ENCODE data around the gene VWC2L.

DNA sequence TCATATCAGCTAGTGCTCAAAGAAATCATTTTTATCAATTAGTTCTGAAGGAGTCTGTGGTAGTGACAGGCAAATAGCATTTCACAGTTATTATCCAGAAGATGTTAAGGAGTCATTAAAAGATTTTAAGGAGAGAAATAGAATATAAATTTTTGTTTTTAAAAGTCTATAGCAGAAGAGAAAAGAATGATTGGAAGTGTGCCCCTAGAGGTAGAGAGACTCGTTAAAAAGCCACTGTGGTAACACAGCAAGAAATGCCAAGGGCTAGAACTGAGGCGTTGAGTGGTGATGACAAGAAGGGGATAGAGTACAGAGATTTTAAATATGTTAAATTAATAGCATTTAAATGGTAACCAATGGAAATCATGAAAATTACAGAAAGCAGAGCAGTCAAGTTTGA, 78.3 kb downstream of the VWC2L start:
- TF ChIP-seq, protein P1, sequence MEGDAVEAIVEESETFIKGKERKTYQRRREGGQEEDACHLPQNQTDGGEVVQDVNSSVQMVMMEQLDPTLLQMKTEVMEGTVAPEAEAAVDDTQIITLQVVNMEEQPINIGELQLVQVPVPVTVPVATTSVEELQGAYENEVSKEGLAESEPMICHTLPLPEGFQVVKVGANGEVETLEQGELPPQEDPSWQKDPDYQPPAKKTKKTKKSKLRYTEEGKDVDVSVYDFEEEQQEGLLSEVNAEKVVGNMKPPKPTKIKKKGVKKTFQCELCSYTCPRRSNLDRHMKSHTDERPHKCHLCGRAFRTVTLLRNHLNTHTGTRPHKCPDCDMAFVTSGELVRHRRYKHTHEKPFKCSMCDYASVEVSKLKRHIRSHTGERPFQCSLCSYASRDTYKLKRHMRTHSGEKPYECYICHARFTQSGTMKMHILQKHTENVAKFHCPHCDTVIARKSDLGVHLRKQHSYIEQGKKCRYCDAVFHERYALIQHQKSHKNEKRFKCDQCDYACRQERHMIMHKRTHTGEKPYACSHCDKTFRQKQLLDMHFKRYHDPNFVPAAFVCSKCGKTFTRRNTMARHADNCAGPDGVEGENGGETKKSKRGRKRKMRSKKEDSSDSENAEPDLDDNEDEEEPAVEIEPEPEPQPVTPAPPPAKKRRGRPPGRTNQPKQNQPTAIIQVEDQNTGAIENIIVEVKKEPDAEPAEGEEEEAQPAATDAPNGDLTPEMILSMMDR (conservative IDR thresholded peaks at IDR 0.05; ENCODE audit: low read depth in 2 of 2), result peak; percentile 30 to 33; a peak in 3 of 4 replicates
- no peak for TF ChIP-seq POLR2AphosphoS5 (IDR thresholded peaks at IDR 0.05; ENCODE audit: low read depth)
- no peak for TF ChIP-seq JUNB (IDR thresholded peaks at IDR 0.05; ENCODE audit: unreplicated experiment)
- no peak for TF ChIP-seq EZH2 (IDR thresholded peaks at IDR 0.05; ENCODE audit: low read depth, unreplicated experiment)
- no peak for TF ChIP-seq EZH2phosphoT487 (IDR thresholded peaks at IDR 0.05; ENCODE audit: unreplicated experiment)
- TF ChIP-seq, protein P2, sequence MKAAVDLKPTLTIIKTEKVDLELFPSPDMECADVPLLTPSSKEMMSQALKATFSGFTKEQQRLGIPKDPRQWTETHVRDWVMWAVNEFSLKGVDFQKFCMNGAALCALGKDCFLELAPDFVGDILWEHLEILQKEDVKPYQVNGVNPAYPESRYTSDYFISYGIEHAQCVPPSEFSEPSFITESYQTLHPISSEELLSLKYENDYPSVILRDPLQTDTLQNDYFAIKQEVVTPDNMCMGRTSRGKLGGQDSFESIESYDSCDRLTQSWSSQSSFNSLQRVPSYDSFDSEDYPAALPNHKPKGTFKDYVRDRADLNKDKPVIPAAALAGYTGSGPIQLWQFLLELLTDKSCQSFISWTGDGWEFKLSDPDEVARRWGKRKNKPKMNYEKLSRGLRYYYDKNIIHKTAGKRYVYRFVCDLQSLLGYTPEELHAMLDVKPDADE (IDR thresholded peaks at IDR 0.05), result no peak
- no peak for TF ChIP-seq CREB1 (CRISPR knock-in tag; IDR thresholded peaks at IDR 0.05; ENCODE audit: low read depth)
- TF ChIP-seq, protein P3, sequence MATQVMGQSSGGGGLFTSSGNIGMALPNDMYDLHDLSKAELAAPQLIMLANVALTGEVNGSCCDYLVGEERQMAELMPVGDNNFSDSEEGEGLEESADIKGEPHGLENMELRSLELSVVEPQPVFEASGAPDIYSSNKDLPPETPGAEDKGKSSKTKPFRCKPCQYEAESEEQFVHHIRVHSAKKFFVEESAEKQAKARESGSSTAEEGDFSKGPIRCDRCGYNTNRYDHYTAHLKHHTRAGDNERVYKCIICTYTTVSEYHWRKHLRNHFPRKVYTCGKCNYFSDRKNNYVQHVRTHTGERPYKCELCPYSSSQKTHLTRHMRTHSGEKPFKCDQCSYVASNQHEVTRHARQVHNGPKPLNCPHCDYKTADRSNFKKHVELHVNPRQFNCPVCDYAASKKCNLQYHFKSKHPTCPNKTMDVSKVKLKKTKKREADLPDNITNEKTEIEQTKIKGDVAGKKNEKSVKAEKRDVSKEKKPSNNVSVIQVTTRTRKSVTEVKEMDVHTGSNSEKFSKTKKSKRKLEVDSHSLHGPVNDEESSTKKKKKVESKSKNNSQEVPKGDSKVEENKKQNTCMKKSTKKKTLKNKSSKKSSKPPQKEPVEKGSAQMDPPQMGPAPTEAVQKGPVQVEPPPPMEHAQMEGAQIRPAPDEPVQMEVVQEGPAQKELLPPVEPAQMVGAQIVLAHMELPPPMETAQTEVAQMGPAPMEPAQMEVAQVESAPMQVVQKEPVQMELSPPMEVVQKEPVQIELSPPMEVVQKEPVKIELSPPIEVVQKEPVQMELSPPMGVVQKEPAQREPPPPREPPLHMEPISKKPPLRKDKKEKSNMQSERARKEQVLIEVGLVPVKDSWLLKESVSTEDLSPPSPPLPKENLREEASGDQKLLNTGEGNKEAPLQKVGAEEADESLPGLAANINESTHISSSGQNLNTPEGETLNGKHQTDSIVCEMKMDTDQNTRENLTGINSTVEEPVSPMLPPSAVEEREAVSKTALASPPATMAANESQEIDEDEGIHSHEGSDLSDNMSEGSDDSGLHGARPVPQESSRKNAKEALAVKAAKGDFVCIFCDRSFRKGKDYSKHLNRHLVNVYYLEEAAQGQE (IDR thresholded peaks at IDR 0.05; ENCODE audit: unreplicated experiment), result no peak
- no peak for TF ChIP-seq ZNF331 (CRISPR knock-in tag; IDR thresholded peaks at IDR 0.05; ENCODE audit: low read depth)
- no peak for TF ChIP-seq STAT1 (IDR thresholded peaks at IDR 0.05; ENCODE audit: unreplicated experiment)
- TF ChIP-seq NANOG (IDR thresholded peaks at IDR 0.05; ENCODE audit: borderline replicate concordance), result no peak
- TF ChIP-seq ZNF114 (CRISPR knock-in tag; IDR thresholded peaks at IDR 0.05), result no peak

All from GM23338 (cell line).